HT-29 (cell line): ENCODE results near the gene PRM3. TPM values are rescaled to one million over a fixed set of nuclear protein-coding genes. Genes with fewer than 3 reads are reported as not detected.

ENCODE experiments used
- DNase-seq: peaks from one replicate; pipeline ENCODE4 v3.0.0-alpha.2; 2015; ENCODE audit warnings: low spot score
- total RNA-seq: library from RNA; depleted of rRNA; stranded (reverse); fragments of >200 nt; shearing (Covaris generic); gene quantifications from 2 replicates; pipeline ENCODE4 v1.2.3, GENCODE V29; 2014

The PRM3 gene
- total RNA-seq, 1 experiment from 2014 or later = not detected

GRCh38 chr16:11259655-11260595 lies 13.5 kb downstream of the PRM3 start:
- no peak for DNase-seq

- no peak for DNase-seq
Observed at GRCh38 chr16:11258553-11259492, 14.6 kb downstream of the PRM3 start.

GRCh38 chr16:11257131-11257938 lies 16.1 kb downstream of the PRM3 start:
- DNase-seq = peak; percentile 84

DNA sequence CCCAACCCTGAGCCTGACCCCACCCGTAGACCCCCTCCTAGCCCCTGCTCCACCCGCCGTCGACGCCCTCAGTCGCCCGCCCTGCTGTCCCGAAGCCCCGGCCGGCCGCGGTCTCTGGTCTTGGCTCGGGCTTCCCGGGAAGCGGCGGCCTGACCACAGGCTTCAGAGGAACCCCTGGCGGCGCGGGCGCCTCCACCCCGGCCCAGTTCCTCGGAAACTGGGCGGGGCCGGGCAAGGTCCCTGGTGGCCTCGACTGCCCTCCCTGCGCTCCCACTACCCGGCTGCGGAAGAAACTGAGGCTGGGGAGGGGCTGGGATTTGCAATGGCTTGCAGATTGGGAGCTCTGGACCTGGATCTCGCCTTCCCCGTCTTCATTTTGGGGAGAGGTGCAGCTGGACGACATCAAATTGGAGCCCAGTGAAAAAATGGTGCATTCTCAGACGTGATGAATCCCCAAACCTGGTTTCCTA lies 16.7 kb downstream of the PRM3 start:
- peak; percentile 53 for DNase-seq

GRCh38 chr16:11255737-11256660 lies 17.4 kb downstream of the PRM3 start, which contains the start of gene SOCS1:
TSS of gene SOCS1 (minus strand) at chr16:11256204. CDS start at chr16:11255478, 726 bp downstream.
- DNase-seq = peak; percentile 85

GRCh38 chr16:11254913-11255736 lies 18.3 kb downstream of the PRM3 start:
- DNase-seq = no peak

DNA sequence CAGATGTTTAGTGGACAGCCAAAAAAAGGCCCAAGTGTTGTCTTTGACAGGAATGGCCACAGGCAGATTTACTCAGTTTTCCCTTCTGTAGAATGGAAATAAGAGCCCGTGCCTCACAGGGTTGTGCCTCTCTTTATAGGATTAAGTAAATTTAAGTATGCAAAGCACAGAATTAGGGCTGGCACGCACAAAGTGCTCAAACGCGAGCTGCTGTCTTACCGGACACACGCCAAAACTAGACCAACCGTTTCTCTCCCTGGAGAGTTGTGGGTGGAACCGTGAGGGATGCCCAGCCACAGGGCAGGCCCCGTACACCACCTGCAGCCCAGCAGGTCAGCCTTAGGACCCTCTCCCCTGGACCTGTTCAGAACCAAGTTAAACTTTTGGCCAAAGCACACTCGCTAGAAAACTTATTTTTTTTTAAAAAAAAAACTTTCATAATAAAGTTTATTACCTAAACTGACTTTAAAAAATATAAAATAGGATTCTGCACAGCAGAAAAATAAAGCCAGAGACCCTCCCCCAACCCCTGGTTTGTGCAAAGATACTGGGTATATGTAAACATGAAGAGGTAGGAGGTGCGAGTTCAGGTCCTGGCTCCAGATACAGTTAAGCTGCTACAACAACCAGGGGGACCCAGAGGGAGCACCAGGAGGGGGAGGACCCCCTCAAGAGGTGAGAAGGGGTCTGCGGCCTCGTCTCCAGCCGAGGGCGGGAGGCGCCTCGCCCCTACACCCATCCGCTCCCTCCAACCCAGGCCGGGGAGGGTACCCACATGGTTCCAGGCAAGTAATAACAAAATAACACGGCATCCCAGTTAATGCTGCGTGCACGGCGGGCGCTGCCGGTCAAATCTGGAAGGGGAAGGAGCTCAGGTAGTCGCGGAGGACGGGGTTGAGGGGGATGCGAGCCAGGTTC lies 19.2 kb downstream of the PRM3 start:
- no peak for DNase-seq

GRCh38 chr16:11253009-11253994 lies 20.1 kb downstream of the PRM3 start:
- no peak for DNase-seq

DNA sequence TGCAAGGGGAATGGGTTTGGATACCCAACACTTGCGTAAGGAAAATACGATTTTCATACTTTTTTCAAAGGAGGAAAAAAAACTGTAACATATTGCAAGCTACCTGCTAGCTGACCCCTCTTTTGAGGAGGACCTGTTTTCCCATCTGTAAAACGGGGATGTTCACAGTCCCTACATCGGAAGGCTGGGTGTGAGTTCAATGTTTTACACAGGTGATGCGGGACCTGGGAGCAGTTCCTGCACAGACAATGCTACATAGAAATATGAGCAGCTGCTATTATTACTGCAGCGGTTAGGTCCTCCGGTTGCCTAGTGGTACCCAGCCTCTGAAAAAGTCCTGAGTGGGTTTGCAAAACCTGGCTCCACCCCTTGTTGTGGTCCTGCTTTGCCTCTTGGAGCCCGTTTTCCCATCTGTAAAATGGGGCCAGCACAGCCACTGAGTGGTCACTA lies 20.9 kb downstream of the PRM3 start:
- no peak for DNase-seq

DNA sequence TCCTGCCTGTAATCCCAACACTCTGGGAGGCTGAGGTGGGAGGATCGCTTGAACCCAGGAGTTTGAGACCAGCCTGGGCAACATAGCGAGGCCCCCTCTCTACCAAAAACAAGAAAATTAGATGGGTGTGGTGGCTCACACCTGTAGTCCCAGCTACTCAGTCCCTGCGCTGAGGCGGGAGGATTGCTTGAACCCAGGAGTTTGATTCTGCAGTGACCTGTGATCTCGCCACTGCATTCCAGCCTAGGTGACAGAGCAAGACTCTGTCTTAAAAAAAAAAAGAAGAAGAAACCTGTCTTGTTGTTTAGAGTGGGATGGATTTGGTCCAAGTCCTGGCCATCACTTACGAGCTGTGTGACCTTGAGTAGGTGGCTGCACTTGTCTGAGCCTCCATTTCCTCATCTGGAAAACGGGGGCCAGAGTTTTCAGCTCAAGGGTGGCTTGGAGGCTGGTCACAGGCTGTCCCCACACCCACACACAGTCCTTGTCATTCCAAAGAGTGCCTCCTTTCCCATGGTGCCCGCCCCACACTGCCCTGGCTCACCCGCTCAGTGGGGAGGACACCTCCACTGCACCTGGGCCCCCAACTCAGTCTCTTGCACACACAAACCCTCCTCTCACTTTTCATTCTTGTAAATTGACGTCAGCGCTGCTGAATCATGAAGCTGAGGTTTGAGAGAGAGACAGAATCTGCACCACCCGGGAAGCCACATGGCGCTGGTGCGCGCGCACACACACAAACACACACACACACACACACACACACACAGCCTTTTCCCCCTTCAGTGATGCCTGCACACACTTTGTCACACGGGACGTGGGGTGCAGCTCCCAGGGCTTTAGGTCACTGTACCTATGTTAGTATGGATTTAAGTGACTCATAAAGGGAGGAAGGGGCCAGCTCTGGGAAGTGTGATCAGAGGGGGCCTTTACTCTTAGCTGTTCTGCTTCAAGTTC lies 21.6 kb downstream of the PRM3 start:
- DNase-seq = no peak

DNA sequence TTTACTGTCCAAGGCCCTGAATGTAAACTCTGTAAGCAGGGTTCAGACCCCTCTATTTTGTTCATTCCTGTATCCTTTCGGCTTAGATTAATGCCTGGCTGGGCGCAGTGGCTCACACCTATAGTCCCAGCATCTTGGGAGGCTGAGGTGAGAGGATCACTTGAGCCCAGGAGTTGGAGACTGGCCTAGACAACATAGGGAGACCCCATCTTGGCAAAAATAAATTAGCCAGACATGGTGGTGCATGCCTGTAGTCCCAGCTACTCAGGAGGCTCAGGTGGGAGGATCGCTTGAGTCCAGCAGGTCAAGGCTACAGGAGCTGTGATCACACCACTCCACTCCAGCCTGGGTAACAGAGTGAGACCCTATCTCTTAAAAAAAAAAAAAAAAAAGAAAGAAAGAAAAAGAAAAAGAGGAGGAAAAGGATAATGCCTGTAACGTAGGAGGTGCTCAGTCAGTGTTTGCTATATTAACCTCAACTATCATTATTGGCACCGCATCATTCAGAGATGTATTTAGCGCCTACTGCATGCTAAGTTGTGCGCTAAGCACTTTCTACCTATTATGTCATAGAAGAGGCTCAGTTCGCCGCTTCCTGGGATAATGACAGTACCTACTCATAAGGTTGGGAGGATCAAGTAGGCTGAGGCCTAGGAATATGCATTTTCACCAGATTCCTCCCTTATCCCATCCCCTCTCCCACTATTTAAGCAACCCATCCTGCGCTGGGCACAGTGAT lies 22.5 kb downstream of the PRM3 start:
- DNase-seq = no peak

DNA sequence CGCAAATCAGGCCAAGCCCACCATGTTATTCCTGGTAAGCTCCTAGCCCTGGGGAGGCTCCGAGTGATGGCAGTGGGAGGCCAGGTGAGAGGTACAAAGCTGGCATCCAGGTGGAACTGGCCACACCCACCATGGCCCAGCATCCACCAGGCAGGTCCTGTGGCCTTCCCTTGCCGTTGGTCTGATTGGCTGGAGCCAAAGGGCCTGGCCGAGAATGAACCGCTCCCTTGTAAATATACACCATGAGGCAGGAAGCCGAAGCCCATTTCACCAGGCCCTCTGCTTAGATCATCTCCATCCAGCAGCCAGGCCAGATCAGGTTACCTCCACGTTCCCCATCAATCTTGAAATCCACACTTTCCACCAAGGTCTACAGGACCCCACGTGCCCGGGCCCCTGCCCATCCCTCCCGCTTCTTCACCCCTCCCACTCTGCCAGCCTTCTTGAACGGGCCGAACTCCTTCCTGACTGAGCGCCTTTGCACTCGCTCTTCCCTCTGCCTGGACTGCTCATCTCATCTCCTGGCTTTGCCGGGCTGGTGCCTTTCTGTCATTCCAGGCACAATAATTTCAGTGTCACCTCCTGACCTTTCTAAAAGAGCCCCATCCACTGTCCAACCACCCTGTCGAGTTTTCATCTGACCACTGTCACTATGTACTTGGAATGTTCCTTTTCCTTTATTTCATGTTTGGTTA lies 23.2 kb downstream of the PRM3 start:
- DNase-seq = no peak

GRCh38 chr16:11249233-11250061 lies 24.0 kb downstream of the PRM3 start:
- DNase-seq = no peak
